Osteoblast (primary cell): ENCODE data around the gene OVAAL. TPM values are rescaled to one million over a fixed set of nuclear protein-coding genes. Genes with fewer than 3 reads are reported as not detected.

Source experiments
- DNase-seq: peaks from one replicate; pipeline ENCODE4 v3.0.0; 2011; ENCODE audit warnings: low spot score, mixed read lengths; ENCODE audit not compliant: insufficient read length; ENCODE audit errors: missing footprints
- H2AFZ ChIP-seq: 2 replicates; pipeline ENCODE4 v1.6.0; 2011; ENCODE audit warnings: mild to moderate bottlenecking, low read length
- H3K27ac ChIP-seq: 2 replicates; pipeline ENCODE4 v1.5.1; 2011; ENCODE audit warnings: mild to moderate bottlenecking, low read depth, low read length, moderate library complexity
- H3K27me3 ChIP-seq: 2 replicates; pipeline ENCODE4 v1.6.0; 2012; ENCODE audit warnings: mild to moderate bottlenecking, control low read depth, inconsistent platforms, low read length, moderate library complexity; ENCODE audit not compliant: insufficient read depth
- H3K36me3 ChIP-seq: 2 replicates; pipeline ENCODE4 v1.5.1; 2011; ENCODE audit warnings: mild to moderate bottlenecking, low read length, control low read depth, moderate library complexity; ENCODE audit not compliant: insufficient read depth
- H3K4me1 ChIP-seq: 2 replicates; pipeline ENCODE4 v1.5.1; 2011; ENCODE audit warnings: mild to moderate bottlenecking, low read length, control low read depth, moderate library complexity; ENCODE audit not compliant: insufficient read depth
- H3K4me2 ChIP-seq: 2 replicates; pipeline ENCODE4 v1.6.0; 2011; ENCODE audit warnings: mild to moderate bottlenecking, low read length; ENCODE audit not compliant: insufficient read depth
- H3K4me3 ChIP-seq: fragments of 200-600 bp; sonication (generic); 3 replicates; pipeline ENCODE4 v1.5.1; 2012; ENCODE audit warnings: mild to moderate bottlenecking, low read length, inconsistent platforms; ENCODE audit not compliant: insufficient read depth
- H3K79me2 ChIP-seq: 2 replicates; pipeline ENCODE4 v1.6.0; 2012; ENCODE audit warnings: mild to moderate bottlenecking, low read length, control low read depth, inconsistent platforms; ENCODE audit not compliant: insufficient read depth
- H3K9me3 ChIP-seq: 2 replicates; pipeline ENCODE4 v1.5.1; 2011; ENCODE audit warnings: low read depth, low read length, control low read depth
- H4K20me1 ChIP-seq: 2 replicates; pipeline ENCODE4 v1.6.0; 2012; ENCODE audit warnings: mild to moderate bottlenecking, low read length, control low read depth; ENCODE audit not compliant: insufficient read depth
- CTCF ChIP-seq: IDR thresholded peaks from 2 replicates; pipeline ENCODE4 v1.5.1; 2011; ENCODE audit warnings: mild to moderate bottlenecking, low read depth, low read length, moderate library complexity; ENCODE audit errors: extremely low read depth
- total RNA-seq: library from RNA; depleted of rRNA; stranded (reverse); fragments of >200 nt; gene quantifications from 2 replicates; pipeline ENCODE4 v1.2.3, GENCODE V29; 2012

OVAAL gene
- total RNA-seq, 1 donor = not detected

GRCh38 chr1:180574031-180574713 lies 15.4 kb downstream of the OVAAL start:
- no peak for TF ChIP-seq CTCF
- DNase-seq = no peak
- H3K4me1 ChIP-seq = peaks cover 40% of the 10 kb centered on the region
- no peaks in the 10 kb centered on the region for H4K20me1 ChIP-seq
- no peak overlapping the region for H3K27ac ChIP-seq
- H3K4me3 ChIP-seq = no peak overlapping the region
- H3K4me2 ChIP-seq = no peak overlapping the region
- H3K36me3 ChIP-seq = no peaks in the 10 kb centered on the region
- no peaks in the 10 kb centered on the region for H3K79me2 ChIP-seq
- no peak overlapping the region for H2AFZ ChIP-seq
- no peaks in the 10 kb centered on the region for H3K27me3 ChIP-seq
- no peaks in the 10 kb centered on the region for H3K9me3 ChIP-seq

GRCh38 chr1:180577361-180577760 lies 18.6 kb downstream of the OVAAL start:
- no peak overlapping the region for H3K4me3 ChIP-seq
- H3K4me2 ChIP-seq = peak overlapping the region; percentile 49
- DNase-seq = no peak
- no peaks in the 10 kb centered on the region for H4K20me1 ChIP-seq
- no peaks in the 10 kb centered on the region for H3K9me3 ChIP-seq
- no peaks in the 10 kb centered on the region for H3K79me2 ChIP-seq
- no peaks in the 10 kb centered on the region for H3K27me3 ChIP-seq
- no peak for TF ChIP-seq CTCF
- peaks cover 42% of the 10 kb centered on the region for H3K4me1 ChIP-seq
- no peak overlapping the region for H2AFZ ChIP-seq
- H3K36me3 ChIP-seq = no peaks in the 10 kb centered on the region
- H3K27ac ChIP-seq = no peak overlapping the region

GRCh38 chr1:180579961-180580611 lies 21.3 kb downstream of the OVAAL start:
- no peak overlapping the region for H2AFZ ChIP-seq
- H3K36me3 ChIP-seq = no peaks in the 10 kb centered on the region
- H3K79me2 ChIP-seq = no peaks in the 10 kb centered on the region
- no peak for DNase-seq
- H3K4me2 ChIP-seq = no peak overlapping the region
- H3K4me3 ChIP-seq = no peak overlapping the region
- H3K9me3 ChIP-seq = no peaks in the 10 kb centered on the region
- H4K20me1 ChIP-seq = no peaks in the 10 kb centered on the region
- H3K27ac ChIP-seq = no peak overlapping the region
- TF ChIP-seq CTCF = no peak
- peaks cover 41% of the 10 kb centered on the region for H3K4me1 ChIP-seq
- H3K27me3 ChIP-seq = no peaks in the 10 kb centered on the region

- peak overlapping the region; percentile 41 for H3K4me2 ChIP-seq
- DNase-seq = peak; percentile 60
- H4K20me1 ChIP-seq = no peaks in the 10 kb centered on the region
- peaks cover 56% of the 10 kb centered on the region for H3K4me1 ChIP-seq
- H3K27me3 ChIP-seq = no peaks in the 10 kb centered on the region
- H3K4me3 ChIP-seq = no peak overlapping the region
- TF ChIP-seq CTCF = no peak
- H3K9me3 ChIP-seq = no peaks in the 10 kb centered on the region
- no peaks in the 10 kb centered on the region for H3K79me2 ChIP-seq
- H2AFZ ChIP-seq = no peak overlapping the region
- no peaks in the 10 kb centered on the region for H3K36me3 ChIP-seq
- H3K27ac ChIP-seq = peak overlapping the region; percentile 60
Observed at GRCh38 chr1:180581635-180582039, 22.9 kb downstream of the OVAAL start.
